Mammary epithelial cell (primary cell): Measurements from ENCODE around the gene SLC12A3.

Experiments
- CTCF ChIP-seq, 2 donors: IDR thresholded peaks in 1 of 2; conservative IDR thresholded peaks in 1 of 2; 2 replicates each; pipeline ENCODE4 v1.5.1; 2011 to 2012; ENCODE audit warnings: inconsistent platforms in 2 of 2, low read length in 2 of 2, mild to moderate bottlenecking in 2 of 2, control low read depth in 1 of 2, low read depth in 1 of 2; ENCODE audit not compliant: insufficient read depth in 1 of 2; ENCODE audit errors: extremely low read depth in 1 of 2
- EZH2 ChIP-seq: IDR thresholded peaks from 2 replicates; pipeline ENCODE4 v1.6.1; 2012; ENCODE audit warnings: low read length, inconsistent platforms, borderline replicate concordance

GRCh38 chr16:56886826-56887225, 21.8 kb downstream of the SLC12A3 start:
- TF ChIP-seq EZH2 (no peak), CTCF (conservative IDR thresholded peaks at IDR 0.05 in 1 of 2, IDR thresholded peaks at IDR 0.05 in 1 of 2; ENCODE audit: extremely low read depth in 1 of 2, insufficient read depth in 1 of 2, low read depth in 1 of 2, low read length in 2 of 2) (no peak)
